SJCRH30 (cell line): ENCODE results near the gene RUNDC3A. TPM values are rescaled to one million over a fixed set of nuclear protein-coding genes. Genes with fewer than 3 reads are reported as not detected.

Source experiments
- DNase-seq, 2 experiments: peaks; one replicate each; pipeline ENCODE4 v3.0.0-alpha.2; 2015 to 2020
- H3K27ac ChIP-seq: fragments of 250-450 bp; sonication (Bioruptor Pico); 2 replicates; pipeline ENCODE4 v1.5.1; 2020; ENCODE audit warnings: mild to moderate bottlenecking, moderate library complexity
- H3K27me3 ChIP-seq: fragments of 250-450 bp; sonication (Bioruptor Pico); 2 replicates; pipeline ENCODE4 v1.5.1; 2020; ENCODE audit warnings: mild to moderate bottlenecking, moderate library complexity
- H3K36me3 ChIP-seq: fragments of 250-450 bp; sonication (Bioruptor Pico); 2 replicates; pipeline ENCODE4 v1.5.1; 2020; ENCODE audit warnings: mild to moderate bottlenecking, moderate library complexity
- H3K4me1 ChIP-seq: fragments of 250-450 bp; sonication (Bioruptor Pico); 2 replicates; pipeline ENCODE4 v1.5.1; 2020; ENCODE audit warnings: mild to moderate bottlenecking, moderate library complexity
- H3K4me3 ChIP-seq: fragments of 250-450 bp; sonication (Bioruptor Pico); 2 replicates; pipeline ENCODE4 v1.5.1; 2020; ENCODE audit warnings: mild to moderate bottlenecking, moderate library complexity
- H3K9me3 ChIP-seq: fragments of 250-450 bp; sonication (Bioruptor Pico); replicated peaks from 2 replicates; pipeline ENCODE4 v1.5.1; 2020; ENCODE audit warnings: mild to moderate bottlenecking, moderate library complexity
- total RNA-seq: library from RNA; depleted of rRNA; stranded (reverse); fragments of >200 nt; shearing (Covaris generic); gene quantifications from 2 replicates; pipeline ENCODE4 v1.2.3, GENCODE V29; 2014

RUNDC3A gene
- total RNA-seq, 1 experiment from 2014 or later: 0.14 TPM

- no peak for DNase-seq
- H3K9me3 ChIP-seq: no peaks in the 10 kb centered on the region
- H3K4me3 ChIP-seq: no peak overlapping the region
- H3K36me3 ChIP-seq: no peaks in the 10 kb centered on the region
- 0 out of 2 replicates have a peak, but pooled peaks cover 6% of the 10 kb centered on the region for H3K27me3 ChIP-seq
- H3K27ac ChIP-seq: no peak overlapping the region
- peaks cover 4% of the 10 kb centered on the region; the same call in 1 of the 2 replicates for H3K4me1 ChIP-seq
Observed at GRCh38 chr17:44309472-44309871, 1.1 kb downstream of the RUNDC3A start.

- Histone ChIP-seq H3K27ac (no peak overlapping the region), H3K36me3 (no peaks in the 10 kb centered on the region), H3K4me1 (peaks cover 4% of the 10 kb centered on the region; the same call in 1 of the 2 replicates), H3K4me3 (no peak overlapping the region), H3K27me3 (0 out of 2 replicates have a peak, but pooled peaks cover 6% of the 10 kb centered on the region), H3K9me3 (no peaks in the 10 kb centered on the region)
- no peak for DNase-seq
Observed at GRCh38 chr17:44310188-44310587, 1.8 kb downstream of the RUNDC3A start.

GRCh38 chr17:44310609-44311376 is 2.4 kb downstream of the RUNDC3A start:
- H3K4me1 ChIP-seq: peaks cover 4% of the 10 kb centered on the region; the same call in 1 of the 2 replicates
- H3K27me3 ChIP-seq: 0 out of 2 replicates have a peak, but pooled peaks cover 6% of the 10 kb centered on the region
- no peaks in the 10 kb centered on the region for H3K9me3 ChIP-seq
- no peak overlapping the region for H3K4me3 ChIP-seq
- no peak overlapping the region for H3K27ac ChIP-seq
- no peaks in the 10 kb centered on the region for H3K36me3 ChIP-seq
- no peak for DNase-seq

- DNase-seq: no peak
- H3K9me3 ChIP-seq: no peaks in the 10 kb centered on the region
- no peak overlapping the region for H3K4me3 ChIP-seq
- no peak overlapping the region for H3K27ac ChIP-seq
- peaks cover 4% of the 10 kb centered on the region; the same call in 1 of the 2 replicates for H3K4me1 ChIP-seq
- H3K36me3 ChIP-seq: no peaks in the 10 kb centered on the region
- H3K27me3 ChIP-seq: 0 out of 2 replicates have a peak, but pooled peaks cover 6% of the 10 kb centered on the region
Observed at GRCh38 chr17:44311562-44312181, 3.3 kb downstream of the RUNDC3A start.

- Histone ChIP-seq H3K4me3 (no peak overlapping the region), H3K27ac (no peak overlapping the region), H3K36me3 (no peaks in the 10 kb centered on the region), H3K27me3 (0 out of 2 replicates have a peak, but pooled peaks cover 2% of the 10 kb centered on the region), H3K9me3 (no peaks in the 10 kb centered on the region), H3K4me1 (peaks cover 3% of the 10 kb centered on the region; the same call in 1 of the 2 replicates)
- no peak for DNase-seq
Observed at GRCh38 chr17:44312396-44313104, 4.1 kb downstream of the RUNDC3A start.

- Histone ChIP-seq H3K27me3 (no peaks in the 10 kb centered on the region), H3K4me1 (no peaks in the 10 kb centered on the region), H3K27ac (no peak overlapping the region), H3K9me3 (no peaks in the 10 kb centered on the region), H3K4me3 (no peak overlapping the region), H3K36me3 (no peaks in the 10 kb centered on the region)
- DNase-seq: no peak
Observed at GRCh38 chr17:44314031-44314430, 5.6 kb downstream of the RUNDC3A start.

GRCh38 chr17:44314524-44314868 is 6.1 kb downstream of the RUNDC3A start:
- H3K36me3 ChIP-seq: no peaks in the 10 kb centered on the region; the same call in 1 of the 2 replicates
- no peak for DNase-seq
- no peak overlapping the region for H3K4me3 ChIP-seq
- H3K27me3 ChIP-seq: no peaks in the 10 kb centered on the region
- no peak overlapping the region for H3K27ac ChIP-seq
- no peaks in the 10 kb centered on the region for H3K4me1 ChIP-seq
- H3K9me3 ChIP-seq: no peaks in the 10 kb centered on the region

GRCh38 chr17:44314869-44315661 is 6.7 kb downstream of the RUNDC3A start:
- Histone ChIP-seq H3K36me3 (peaks cover 4% of the 10 kb centered on the region; the same call in 1 of the 2 replicates), H3K4me3 (no peak overlapping the region), H3K27ac (no peak overlapping the region), H3K4me1 (no peaks in the 10 kb centered on the region), H3K27me3 (no peaks in the 10 kb centered on the region), H3K9me3 (no peaks in the 10 kb centered on the region)
- no peak for DNase-seq

- no peaks in the 10 kb centered on the region for H3K9me3 ChIP-seq
- H3K27ac ChIP-seq: no peak overlapping the region
- no peak overlapping the region for H3K4me3 ChIP-seq
- H3K27me3 ChIP-seq: no peaks in the 10 kb centered on the region
- DNase-seq: no peak
- H3K36me3 ChIP-seq: peaks cover 10% of the 10 kb centered on the region; the same call in 1 of the 2 replicates
- H3K4me1 ChIP-seq: no peaks in the 10 kb centered on the region
Observed at GRCh38 chr17:44315760-44316731, 7.6 kb downstream of the RUNDC3A start.

- H3K27ac ChIP-seq: no peak overlapping the region
- no peak for DNase-seq
- peaks cover 14% of the 10 kb centered on the region; the same call in 1 of the 2 replicates for H3K36me3 ChIP-seq
- no peak overlapping the region for H3K4me3 ChIP-seq
- no peaks in the 10 kb centered on the region for H3K4me1 ChIP-seq
- H3K9me3 ChIP-seq: no peaks in the 10 kb centered on the region
- no peaks in the 10 kb centered on the region for H3K27me3 ChIP-seq
Observed at GRCh38 chr17:44317545-44317944, 9.1 kb downstream of the RUNDC3A start.

- no peak overlapping the region for H3K27ac ChIP-seq
- DNase-seq: no peak
- no peaks in the 10 kb centered on the region for H3K27me3 ChIP-seq
- H3K4me1 ChIP-seq: no peaks in the 10 kb centered on the region
- peaks cover 17% of the 10 kb centered on the region; the same call in 1 of the 2 replicates for H3K36me3 ChIP-seq
- H3K4me3 ChIP-seq: no peak overlapping the region
- no peaks in the 10 kb centered on the region for H3K9me3 ChIP-seq
Observed at GRCh38 chr17:44318077-44318892, 9.9 kb downstream of the RUNDC3A start.

GRCh38 chr17:44320066-44320465 is 11.7 kb downstream of the RUNDC3A start:
- Histone ChIP-seq H3K36me3 (peaks cover 17% of the 10 kb centered on the region; the same call in 1 of the 2 replicates), H3K27ac (no peak overlapping the region), H3K4me3 (no peak overlapping the region), H3K27me3 (no peaks in the 10 kb centered on the region), H3K9me3 (no peaks in the 10 kb centered on the region), H3K4me1 (no peaks in the 10 kb centered on the region)
- DNase-seq: no peak
